ENCODE measurements around the gene GRAMD1B. TPM values are rescaled to one million over a fixed set of nuclear protein-coding genes. Genes with fewer than 3 reads are reported as not detected.

The GRAMD1B gene
- total and polyA plus RNA-seq, 2 donors from 2014 or later = 4.4 to 18.2 TPM

DNA sequence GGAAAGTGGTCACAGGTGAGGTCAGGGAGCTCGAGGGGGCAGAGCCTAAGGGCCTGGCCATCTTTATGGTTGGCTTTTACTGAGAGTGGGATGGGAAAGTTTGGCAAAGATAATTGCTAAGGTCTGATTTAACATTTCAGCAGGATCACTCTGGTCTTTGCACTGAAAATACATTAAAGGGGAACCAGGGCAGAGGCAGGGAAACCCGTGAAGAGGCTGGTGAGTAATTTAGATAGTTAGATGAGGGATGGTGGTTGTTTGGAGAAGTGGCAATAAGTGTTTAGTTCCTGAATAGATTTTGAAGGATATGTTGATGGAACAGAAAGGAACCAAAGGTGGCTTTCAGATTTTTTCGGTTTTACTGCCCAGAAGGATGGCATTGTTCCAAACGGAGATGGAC lies 173.6 kb downstream of the GRAMD1B start:
- no peaks in the 10 kb centered on the region for H3K9me3 ChIP-seq (ENCODE audit: control insufficient read depth in 2 of 3, insufficient read depth in 1 of 3, low read length in 3 of 3)
- H3K9ac ChIP-seq (ENCODE audit: low read length in 3 of 3) = no peak overlapping the region
- no peaks in the 10 kb centered on the region for H3K4me1 ChIP-seq (ENCODE audit: control insufficient read depth in 2 of 3, insufficient read depth in 2 of 3, low read depth in 1 of 3, low read length in 3 of 3)
- H3K27me3 ChIP-seq (ENCODE audit: control insufficient read depth, insufficient read depth, low read length) = no peaks in the 10 kb centered on the region
- TF ChIP-seq, protein P1, sequence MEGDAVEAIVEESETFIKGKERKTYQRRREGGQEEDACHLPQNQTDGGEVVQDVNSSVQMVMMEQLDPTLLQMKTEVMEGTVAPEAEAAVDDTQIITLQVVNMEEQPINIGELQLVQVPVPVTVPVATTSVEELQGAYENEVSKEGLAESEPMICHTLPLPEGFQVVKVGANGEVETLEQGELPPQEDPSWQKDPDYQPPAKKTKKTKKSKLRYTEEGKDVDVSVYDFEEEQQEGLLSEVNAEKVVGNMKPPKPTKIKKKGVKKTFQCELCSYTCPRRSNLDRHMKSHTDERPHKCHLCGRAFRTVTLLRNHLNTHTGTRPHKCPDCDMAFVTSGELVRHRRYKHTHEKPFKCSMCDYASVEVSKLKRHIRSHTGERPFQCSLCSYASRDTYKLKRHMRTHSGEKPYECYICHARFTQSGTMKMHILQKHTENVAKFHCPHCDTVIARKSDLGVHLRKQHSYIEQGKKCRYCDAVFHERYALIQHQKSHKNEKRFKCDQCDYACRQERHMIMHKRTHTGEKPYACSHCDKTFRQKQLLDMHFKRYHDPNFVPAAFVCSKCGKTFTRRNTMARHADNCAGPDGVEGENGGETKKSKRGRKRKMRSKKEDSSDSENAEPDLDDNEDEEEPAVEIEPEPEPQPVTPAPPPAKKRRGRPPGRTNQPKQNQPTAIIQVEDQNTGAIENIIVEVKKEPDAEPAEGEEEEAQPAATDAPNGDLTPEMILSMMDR (IDR thresholded peaks at IDR 0.05; ENCODE audit: borderline replicate concordance, extremely low read depth, insufficient read depth) = no peak
- FAIRE-seq (no peak), DNase-seq (no peak)
- H3K36me3 ChIP-seq (ENCODE audit: control insufficient read depth in 2 of 3, insufficient read depth in 3 of 3, low read length in 3 of 3) = peaks cover 0 to 49% (median 20%) of the 10 kb centered on the region in 3 donors
- no peak overlapping the region for H3K4me3 ChIP-seq (ENCODE audit: low read length in 3 of 3)
- intact Hi-C loops (cut with DNase I) = no loop called here
- H3K27ac ChIP-seq (ENCODE audit: low read depth in 2 of 2, low read length in 2 of 2) = no peak overlapping the region

DNA sequence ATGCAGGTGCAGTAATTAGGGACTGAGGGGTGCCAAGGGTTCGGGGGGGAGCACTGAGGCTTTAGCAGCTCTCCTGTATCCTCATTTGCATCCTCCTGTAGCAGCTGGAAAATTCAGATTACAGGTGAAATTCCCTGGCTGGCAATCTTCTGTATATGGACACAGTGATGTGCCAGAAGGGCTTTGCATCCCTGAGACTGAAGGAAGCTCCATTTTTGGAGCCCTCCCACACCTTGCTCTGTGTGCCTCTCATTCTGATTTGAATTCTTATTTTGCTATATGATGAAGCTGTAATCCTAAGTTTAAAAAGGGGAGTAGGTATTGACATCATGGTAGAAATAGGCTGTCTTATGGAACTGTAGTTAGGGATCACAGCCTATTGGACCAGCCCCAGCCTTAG lies 177.7 kb downstream of the GRAMD1B start:
- Histone ChIP-seq H3K4me3 (ENCODE audit: low read length in 3 of 3) (no peak overlapping the region), H3K9me3 (ENCODE audit: control insufficient read depth in 2 of 3, insufficient read depth in 1 of 3, low read length in 3 of 3) (no peaks in the 10 kb centered on the region), H3K9ac (ENCODE audit: low read length in 3 of 3) (no peak overlapping the region), H3K27ac (ENCODE audit: low read depth in 2 of 2, low read length in 2 of 2) (no peak overlapping the region), H3K4me1 (ENCODE audit: control insufficient read depth in 2 of 3, insufficient read depth in 2 of 3, low read depth in 1 of 3, low read length in 3 of 3) (no peaks in the 10 kb centered on the region), H3K36me3 (ENCODE audit: control insufficient read depth in 2 of 3, insufficient read depth in 3 of 3, low read length in 3 of 3) (peaks cover 0 to 52% (median 32%) of the 10 kb centered on the region in 3 donors), H3K27me3 (ENCODE audit: control insufficient read depth, insufficient read depth, low read length) (no peaks in the 10 kb centered on the region)
- DNase-seq = no peak
- TF ChIP-seq, protein P1 (IDR thresholded peaks at IDR 0.05; ENCODE audit: borderline replicate concordance, extremely low read depth, insufficient read depth) = no peak
- intact Hi-C loops (cut with DNase I) = no loop called here
- no peak for FAIRE-seq

DNA sequence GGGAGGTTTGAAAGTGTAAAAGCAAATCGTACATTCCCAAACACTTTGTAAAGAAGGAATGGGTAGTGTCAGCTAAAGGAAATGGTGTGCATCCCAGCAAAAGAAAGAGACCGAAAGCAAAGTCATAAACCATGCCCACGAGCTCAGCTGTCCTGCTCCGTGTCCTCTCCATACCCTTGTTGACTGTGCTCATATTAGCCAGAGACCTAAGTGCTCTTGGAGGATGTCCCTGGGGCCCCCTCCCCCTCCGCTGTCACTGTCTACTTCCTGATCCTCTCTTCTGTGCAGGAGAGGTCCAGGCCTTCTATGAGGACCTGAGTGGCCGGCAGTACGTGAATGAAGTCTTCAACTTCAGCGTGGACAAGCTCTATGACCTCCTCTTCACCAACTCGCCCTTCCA lies 178.3 kb downstream of the GRAMD1B start:
- TF ChIP-seq, protein P1 (IDR thresholded peaks at IDR 0.05; ENCODE audit: borderline replicate concordance, extremely low read depth, insufficient read depth) = no peak
- no peaks in the 10 kb centered on the region for H3K9me3 ChIP-seq (ENCODE audit: control insufficient read depth in 2 of 3, insufficient read depth in 1 of 3, low read length in 3 of 3)
- FAIRE-seq (no peak), DNase-seq (no peak)
- no peak overlapping the region for H3K27ac ChIP-seq (ENCODE audit: low read depth in 2 of 2, low read length in 2 of 2)
- H3K36me3 ChIP-seq (ENCODE audit: control insufficient read depth in 2 of 3, insufficient read depth in 3 of 3, low read length in 3 of 3) = peaks cover 0 to 58% (median 36%) of the 10 kb centered on the region in 3 donors
- no peaks in the 10 kb centered on the region for H3K27me3 ChIP-seq (ENCODE audit: control insufficient read depth, insufficient read depth, low read length)
- no peaks in the 10 kb centered on the region for H3K4me1 ChIP-seq (ENCODE audit: control insufficient read depth in 2 of 3, insufficient read depth in 2 of 3, low read depth in 1 of 3, low read length in 3 of 3)
- H3K4me3 ChIP-seq (ENCODE audit: low read length in 3 of 3) = no peak overlapping the region
- intact Hi-C loops (cut with DNase I) = no loop called here
- no peak overlapping the region for H3K9ac ChIP-seq (ENCODE audit: low read length in 3 of 3)

DNA sequence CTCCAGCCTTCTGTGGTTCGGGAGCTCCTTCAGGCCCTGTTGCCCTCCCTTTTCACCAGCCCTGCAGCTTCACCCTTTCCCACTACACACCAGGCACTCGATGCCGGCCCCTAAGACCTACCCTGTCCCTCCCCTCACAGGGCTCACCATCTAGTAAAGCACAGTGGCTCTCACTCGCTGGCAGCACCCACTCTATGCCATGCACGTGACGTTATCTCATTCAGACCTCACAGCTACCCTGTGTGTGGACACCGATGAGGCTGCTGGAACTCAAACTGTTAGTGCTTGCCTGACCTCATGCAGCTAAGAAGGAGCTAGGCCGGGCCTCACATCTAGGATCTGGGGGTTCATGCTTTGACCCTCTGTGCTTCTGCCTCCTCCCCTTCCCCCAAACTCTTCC lies 178.9 kb downstream of the GRAMD1B start:
- Histone ChIP-seq H3K9me3 (ENCODE audit: control insufficient read depth in 2 of 3, insufficient read depth in 1 of 3, low read length in 3 of 3) (no peaks in the 10 kb centered on the region), H3K36me3 (ENCODE audit: control insufficient read depth in 2 of 3, insufficient read depth in 3 of 3, low read length in 3 of 3) (peaks cover 2 to 64% (median 41%) of the 10 kb centered on the region in 3 donors), H3K27me3 (ENCODE audit: control insufficient read depth, insufficient read depth, low read length) (no peaks in the 10 kb centered on the region), H3K9ac (ENCODE audit: low read length in 3 of 3) (no peak overlapping the region), H3K27ac (ENCODE audit: low read depth in 2 of 2, low read length in 2 of 2) (no peak overlapping the region), H3K4me1 (ENCODE audit: control insufficient read depth in 2 of 3, insufficient read depth in 2 of 3, low read depth in 1 of 3, low read length in 3 of 3) (no peaks in the 10 kb centered on the region), H3K4me3 (ENCODE audit: low read length in 3 of 3) (no peak overlapping the region)
- TF ChIP-seq, protein P1 (IDR thresholded peaks at IDR 0.05; ENCODE audit: borderline replicate concordance, extremely low read depth, insufficient read depth) = no peak
- intact Hi-C loops (cut with DNase I) = no loop called here
- DNase-seq (no peak), FAIRE-seq (no peak)

All from kidney (tissue), 14 donors.